Fibroblast of skin of back (primary cell): ENCODE data around the gene PDXDC1.
"Not testable (repeated sequence)": the region's sequence is repeated elsewhere in the genome, so short reads cannot be mapped to it uniquely, and the experiment has no call there.

Experiments
- DNase-seq: peaks from one replicate; pipeline ENCODE4 v3.0.0-alpha.2; 2013

The PDXDC1 gene

DNA sequence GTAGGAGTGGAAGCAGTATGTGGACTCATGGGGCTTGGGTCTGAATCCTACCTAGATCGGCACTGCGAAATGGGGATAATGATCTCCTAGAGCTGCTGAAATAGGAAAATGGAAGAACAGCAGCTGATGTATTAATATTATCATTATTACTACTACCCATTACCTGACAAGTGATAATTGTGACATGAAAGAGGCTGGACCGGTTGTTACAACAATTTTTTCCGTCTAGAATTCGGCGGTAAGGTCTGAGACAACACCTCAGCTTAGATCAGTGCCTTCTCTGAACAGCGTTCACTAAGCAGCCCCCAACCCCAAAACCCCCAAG is 533 bp upstream of the PDXDC1 start:
- DNase-seq: peak; percentile 66

DNA sequence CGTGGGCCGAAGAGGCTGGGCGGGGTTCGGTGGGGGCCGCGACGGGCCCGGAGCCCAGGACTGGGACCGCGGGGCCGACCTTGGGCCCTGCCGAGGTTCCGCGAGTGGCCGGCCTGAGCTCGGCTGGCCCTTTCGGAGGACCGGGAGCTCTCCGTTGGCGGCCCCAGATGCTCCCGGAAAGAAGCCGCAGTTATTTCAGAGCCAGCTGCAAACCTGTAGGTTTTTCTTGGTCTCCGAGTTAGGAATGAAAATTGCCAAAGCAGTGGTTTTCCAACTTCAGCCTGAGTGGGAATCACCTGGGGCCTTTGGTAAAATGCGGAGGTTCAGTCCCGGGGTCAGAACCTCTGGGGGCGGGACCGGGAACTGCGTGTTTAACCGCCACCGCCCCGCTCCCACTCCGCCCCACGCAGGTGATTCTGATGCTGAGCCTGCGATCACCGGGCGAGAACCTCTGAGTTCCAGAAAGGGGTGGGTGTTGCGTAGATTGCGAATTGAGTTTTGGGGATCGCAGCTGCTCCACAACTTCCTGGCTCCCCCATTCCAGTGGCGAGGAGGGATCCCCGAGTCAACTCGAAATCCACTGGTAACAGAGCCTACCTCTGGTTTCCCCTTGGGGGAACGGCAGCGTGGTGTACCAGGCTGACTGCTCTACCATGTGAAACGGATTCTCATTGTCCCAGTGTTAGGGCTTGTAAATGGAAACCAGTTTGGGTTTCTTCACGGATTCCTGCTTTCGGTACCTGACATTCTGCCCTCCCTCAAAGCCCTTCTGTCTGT is 780 bp downstream of the PDXDC1 start:
- DNase-seq: not testable (repeated sequence)

DNA sequence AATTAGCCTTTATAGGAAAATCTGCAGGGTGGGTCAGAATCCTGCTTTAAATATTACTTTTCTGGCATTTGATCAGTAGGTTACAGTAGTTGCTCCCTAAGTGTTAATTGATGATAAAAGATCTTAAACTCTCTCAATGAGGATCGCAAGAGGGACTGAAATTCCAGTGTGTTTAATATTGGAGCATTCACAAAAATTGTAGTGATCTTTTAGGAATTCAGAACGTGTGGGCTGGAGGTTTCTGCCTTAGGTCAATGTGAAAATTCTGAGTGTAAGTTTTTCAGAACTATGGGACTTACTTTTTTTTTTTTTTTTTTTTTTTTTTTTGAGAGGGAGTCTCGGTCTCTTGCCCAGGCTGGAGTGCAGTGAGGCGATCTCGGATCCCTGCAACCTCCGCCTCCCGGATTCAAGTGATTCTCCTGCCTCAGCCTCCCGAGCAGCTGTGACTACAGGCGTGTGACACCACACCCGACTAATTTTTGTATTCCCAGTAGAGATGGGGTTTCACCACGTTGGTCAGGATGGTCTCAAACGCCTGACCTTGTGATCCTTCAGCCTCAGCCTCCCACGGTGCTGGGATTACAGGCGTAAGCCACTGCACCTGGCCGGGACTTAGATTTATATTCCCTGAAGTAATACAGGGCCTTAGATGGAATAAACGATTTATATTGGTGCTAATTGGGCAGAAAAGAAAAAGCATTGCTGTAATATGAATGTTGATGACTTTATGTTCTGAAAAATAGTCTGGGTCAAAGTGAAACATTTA is 2.3 kb downstream of the PDXDC1 start:
- DNase-seq: not testable (repeated sequence)

DNA sequence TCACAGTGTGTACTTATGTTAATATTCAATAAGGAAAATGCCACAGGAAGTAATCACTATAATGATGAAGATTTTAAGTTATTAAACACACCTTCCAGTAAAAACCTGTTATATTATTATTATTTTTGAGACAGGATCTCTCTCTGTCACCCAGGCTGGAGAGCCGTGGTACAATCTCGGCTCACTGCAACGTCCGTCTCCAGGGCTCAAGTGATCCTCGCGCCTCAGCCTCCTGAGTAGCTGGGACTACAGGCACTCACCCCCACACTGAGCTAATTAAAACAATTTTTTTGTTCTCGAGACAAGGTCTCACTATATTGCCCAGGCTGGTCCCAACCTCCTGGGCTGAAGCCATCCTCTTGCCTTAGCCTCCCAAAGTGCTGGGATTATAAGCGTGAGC is 3.5 kb downstream of the PDXDC1 start:
- not testable (repeated sequence) for DNase-seq

DNA sequence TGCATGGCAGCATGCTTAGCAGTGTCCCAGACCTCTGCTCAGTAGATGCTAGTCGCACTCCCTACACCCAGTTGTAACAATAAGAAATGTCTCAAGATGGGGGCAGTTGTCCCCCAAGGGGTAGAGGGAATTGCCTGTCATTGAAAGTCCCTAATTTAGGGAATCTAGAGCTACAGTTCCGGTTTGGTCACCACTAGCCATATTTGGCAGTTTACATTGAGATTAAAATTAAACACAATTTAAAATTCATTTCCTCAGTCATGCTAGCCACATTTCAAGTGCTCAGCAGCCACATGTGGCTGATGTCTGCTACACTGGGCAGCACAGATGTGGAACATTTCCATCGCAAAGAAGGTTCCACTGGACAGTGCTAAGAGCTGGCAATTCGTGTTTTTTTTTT is 4.1 kb downstream of the PDXDC1 start:
- not testable (repeated sequence) for DNase-seq

DNA sequence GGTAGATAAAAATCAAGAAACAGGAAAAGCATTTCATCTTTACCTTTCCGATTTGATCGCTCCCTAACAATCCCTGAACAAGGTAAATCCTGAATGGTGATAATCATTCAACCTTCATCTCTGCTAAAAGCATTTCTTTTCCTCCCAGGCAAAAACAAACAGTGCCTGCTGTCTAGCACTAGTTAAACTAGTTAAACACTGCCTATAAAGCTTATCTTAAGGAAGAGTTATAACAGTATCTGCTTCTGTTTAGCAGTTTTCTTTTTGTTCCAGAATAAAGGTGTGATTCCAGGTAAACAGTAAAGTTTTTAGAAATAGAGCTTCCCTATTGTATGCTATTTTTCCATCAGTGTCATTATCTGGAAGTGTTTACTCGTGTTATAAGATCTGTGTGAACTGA is 6.4 kb downstream of the PDXDC1 start:
- DNase-seq: not testable (repeated sequence)

DNA sequence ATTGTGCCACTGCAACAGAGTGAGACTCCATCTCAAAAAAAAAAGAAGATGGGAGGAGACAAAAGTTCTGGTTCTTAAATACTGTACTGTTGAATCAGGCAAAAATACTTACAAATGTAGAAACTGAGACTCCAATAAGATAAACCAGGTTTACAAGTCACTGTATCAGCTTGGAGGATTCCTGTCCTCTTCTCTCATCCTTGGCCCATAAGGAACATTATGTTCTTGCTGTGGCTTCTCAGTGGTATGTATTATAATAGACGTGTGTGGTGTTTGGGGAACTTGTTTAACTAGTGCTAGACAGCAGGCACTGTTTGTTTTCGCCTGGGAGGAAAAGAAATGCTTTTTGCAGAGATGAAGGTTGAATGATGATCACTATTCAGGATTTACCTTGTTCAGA is 7.7 kb downstream of the PDXDC1 start:
- DNase-seq: not testable (repeated sequence)

DNA sequence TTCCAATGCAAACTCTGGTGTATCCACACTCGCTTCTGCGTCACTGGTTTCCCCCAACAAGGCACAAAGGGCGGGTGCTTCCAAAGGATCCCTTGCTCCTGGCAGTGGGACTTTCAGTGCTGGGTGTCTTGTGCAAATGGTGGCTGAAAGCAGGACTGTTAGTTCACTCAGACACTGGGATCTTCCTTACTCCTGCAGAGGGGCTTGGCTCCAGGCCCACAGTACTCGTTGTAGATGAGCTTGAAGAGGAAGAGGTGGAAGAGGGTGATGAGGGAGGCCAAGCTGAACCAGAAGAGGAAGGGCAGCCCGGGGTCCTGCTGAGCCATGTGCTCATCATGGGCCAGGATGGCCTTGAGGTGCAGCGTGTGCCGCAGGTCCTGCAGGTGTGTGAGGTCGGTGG is 13.3 kb downstream of the PDXDC1 start:
- not testable (repeated sequence) for DNase-seq

DNA sequence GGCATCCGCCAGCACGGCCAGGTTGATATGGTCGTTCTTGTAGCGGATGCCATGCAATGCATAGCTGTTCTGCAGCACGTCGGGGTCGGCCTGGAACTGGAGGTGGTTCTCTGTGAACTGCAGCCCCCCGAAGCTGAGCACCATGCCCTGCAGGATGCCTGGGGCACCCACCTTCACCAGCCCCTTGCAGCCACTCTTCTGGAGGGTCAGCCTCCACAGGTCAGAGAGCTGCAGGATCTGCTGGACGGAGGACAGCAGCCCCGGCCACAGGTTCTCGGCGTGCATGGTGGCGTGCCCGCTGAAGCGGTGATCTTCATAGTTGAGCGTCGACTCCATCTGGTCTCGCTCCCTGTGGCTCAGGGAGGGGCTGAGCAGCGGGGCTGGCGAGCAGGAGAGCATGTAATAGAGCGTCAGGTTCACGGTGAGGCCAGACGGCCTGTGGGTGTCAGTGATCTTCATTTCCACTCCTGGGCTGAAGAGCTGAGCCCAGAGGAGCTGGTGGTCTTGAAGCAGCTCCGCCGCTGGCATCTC is 13.9 kb downstream of the PDXDC1 start:
- not testable (repeated sequence) for DNase-seq

DNA sequence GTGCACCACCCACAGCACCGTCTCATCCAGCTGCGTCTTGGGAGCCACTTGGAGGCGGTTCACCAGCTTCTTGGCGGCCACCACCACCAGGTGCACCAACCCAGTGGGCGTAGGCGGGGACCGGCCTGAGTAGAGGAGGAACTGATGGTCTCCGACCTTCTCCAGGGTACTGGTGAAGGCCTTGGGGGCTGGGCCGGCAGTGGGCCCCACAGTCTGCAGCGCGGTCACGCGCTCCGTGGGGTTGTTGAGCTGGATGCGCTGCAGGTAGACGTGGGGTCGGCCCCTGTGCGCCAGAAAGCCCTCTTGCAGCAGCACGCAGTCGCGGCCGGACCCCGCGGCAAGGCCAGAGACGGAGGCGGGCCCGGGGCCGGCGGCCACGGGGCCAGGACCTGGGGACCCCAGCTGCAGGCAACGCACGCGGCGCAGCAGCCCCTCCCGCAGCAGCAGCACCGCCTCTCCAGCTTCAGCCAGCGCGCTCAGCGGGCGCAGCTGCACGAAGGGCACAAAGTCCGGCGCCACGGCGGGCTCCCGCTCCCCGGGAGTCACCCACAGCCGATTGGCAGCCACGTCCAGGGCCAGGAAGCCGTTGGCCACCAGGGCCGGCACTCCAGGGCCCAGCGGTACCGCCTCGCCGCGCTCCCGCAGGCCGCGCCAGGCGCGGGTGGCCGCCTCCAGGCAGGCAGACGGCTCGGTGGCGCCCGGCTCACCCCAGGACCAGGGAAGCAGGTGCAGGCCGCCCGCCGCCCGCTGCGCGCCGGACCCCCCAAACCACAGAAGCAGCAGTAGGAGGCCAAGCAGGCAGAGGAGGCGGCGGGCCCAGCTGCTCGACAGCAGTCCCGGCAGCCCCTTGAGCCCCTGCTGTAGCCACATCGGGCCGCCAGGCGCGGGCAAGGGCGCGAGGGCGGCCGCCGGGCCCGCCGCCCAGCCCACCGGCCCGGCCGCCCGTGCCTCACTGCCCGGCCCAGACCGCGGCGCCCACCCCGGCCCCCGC is 14.8 kb downstream of the PDXDC1 start:
- not testable (repeated sequence) for DNase-seq

DNA sequence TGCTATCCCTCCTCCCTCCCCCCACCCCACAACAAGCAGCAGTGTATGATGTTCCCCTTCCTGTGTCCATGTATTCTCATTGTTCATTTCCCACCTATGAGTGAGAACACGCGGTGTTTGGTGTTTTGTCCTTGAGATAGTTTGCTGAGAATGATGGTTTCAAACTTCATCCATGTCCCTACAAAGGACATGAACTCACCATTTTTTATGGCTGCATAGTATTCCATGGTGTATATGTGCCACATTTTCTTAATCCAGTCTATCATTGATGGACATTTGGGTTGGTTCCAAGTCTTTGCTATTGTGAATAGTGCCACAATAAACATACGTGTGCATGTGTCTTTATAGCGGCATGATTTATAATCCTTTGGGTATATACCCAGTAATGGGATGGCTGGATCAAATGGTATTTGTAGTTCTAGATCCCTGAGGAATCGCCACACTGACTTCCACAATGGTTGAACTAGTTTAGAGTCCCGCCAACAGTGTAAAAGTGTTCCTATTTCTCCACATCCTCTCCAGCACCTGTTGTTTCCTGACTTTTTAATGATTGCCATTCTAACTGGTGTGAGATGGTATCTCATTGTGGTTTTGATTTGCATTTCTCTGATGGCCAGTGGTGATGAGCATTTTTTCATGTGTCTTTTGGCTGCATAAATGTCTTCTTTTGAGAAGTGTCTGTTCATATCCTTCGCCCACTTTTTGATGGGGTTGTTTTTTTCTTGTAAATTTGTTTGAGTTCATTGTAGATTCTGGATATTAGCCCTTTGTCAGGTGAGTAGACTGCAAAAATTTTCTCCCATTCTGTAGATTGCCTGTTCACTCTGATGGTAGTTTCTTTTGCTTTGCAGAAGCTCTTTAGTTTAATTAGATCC is 18.7 kb downstream of the PDXDC1 start:
- not testable (repeated sequence) for DNase-seq

DNA sequence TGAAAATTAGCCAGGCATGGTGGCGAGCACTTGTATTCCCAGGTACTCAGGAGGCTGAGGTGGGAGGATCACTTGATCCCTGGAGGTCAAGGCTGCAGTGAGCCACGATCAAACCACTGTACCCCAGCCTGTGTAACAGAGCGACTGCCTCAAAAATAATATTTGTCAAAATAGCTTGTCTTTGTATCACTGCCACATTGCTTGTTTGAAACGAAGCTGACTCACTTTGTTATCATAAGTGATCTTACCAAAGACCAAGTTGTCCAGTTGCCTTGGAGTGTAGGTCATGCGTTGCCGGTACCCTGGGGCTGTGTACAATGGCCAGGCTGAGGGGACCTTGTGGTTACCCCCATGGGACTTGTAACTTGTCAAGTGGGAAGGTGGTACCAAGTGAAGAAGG is 21.9 kb downstream of the PDXDC1 start:
- peak; percentile 57 for DNase-seq

DNA sequence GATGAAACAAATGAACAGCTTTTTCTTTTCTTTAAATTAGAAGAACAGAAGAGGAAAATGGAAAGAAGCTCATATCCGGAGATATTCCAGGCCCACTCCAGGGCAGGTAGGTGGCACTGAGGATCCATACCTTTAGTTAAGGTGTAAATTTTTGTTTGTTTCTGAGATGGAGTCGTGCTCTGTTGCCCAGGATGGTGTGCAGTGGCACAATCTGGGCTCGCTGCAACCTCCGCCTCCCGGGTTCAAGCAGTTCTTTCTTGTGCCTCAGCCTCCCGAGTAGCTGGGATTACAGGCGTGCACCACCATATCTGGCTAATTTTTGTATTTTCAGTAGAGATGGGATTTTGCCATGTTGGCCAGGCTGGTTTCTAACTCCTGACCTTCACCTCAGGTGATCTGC is 23.5 kb downstream of the PDXDC1 start:
- DNase-seq: not testable (repeated sequence)

DNA sequence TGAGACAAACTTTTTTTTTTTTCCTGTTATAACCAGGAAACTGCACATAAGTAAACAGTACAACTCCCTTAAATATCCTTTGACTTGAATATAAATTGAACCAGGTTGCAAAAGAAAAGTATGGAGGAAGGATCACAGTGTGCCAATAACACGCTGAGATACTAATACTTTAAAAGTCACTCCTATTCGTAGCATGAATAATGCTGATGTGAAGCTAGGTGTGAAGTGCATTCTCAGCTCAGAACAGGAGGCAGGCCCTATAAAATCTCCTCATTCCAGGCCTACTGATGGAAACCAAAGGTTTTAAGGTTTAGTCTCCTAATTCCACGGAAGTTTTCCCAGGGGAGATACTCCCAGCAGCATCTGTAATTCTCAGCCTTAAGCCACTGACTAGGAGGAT is 25.0 kb downstream of the PDXDC1 start:
- DNase-seq: not testable (repeated sequence)

DNA sequence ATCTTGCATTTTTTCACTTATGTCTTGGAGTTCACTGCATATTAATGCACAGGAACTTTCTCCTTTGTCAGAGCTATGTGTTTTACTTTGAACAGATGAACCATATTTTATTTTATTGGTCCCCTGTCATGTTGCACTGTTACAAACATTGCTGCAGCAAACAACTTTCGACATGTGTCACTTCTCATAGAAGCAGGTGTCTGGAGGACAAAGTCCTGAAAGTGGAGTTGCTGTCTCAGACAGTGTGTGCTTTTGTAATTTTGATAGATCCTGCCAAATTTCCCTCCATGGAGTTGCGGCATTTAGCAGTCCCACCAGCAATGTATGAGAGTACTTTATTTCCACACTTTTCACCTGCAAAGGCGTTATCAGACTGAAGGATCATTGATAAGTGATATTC is 27.6 kb downstream of the PDXDC1 start:
- DNase-seq: not testable (repeated sequence)

DNA sequence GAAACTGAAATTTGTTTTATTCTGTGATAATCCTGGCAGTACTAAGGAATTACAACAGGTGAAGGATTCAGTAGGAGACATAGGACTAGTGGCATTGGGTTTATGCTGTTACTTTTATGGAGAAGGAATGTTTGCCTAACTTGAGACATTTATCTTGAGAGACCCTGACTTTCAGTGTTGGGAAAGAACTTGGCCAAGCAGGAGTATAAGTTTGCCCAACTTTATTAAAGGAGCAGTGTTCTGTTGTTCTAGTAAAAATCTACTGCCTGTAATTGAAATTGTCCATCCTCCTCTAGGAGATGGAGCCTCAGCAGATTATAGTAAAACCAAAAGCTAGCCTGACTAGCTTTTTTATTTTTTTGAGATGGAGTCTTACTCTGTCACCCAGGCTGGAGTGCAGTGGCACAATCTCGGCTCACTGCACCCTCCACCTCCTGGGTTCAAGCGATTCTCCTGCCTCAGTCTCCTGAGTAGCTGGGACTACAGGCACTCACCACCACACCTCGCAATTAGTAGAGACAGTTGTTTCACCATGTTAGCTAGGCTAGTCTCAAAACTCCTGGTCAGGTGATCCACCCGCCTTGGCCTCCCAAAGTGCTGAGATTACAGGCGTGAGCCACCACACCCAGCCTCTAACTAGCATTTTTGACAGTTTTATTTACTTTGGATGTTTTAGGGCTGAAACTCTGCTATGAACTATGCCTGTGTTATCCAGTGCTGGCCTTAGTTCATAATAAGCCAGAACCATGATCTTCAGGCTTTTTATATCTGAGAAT is 30.7 kb downstream of the PDXDC1 start:
- DNase-seq: not testable (repeated sequence)

DNA sequence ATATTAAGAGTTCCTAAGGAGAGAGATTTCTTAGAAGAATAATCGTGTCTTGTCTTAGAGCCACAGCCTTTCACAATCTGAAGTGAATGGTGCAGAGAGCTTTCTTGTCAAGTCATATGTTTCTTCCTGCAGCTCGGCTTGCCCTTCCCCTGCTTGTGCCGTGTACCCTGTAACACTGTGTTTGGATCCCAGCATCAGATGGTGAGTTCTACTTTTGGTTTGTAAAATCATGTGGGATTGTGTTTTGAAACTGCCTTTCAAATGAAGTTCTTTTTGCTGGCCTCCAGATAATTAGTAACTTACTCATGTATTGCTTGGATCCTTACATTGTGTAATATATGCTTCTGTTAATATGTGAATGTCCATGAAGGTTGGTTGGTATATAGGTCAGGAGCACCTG is 33.8 kb downstream of the PDXDC1 start:
- DNase-seq: not testable (repeated sequence)

DNA sequence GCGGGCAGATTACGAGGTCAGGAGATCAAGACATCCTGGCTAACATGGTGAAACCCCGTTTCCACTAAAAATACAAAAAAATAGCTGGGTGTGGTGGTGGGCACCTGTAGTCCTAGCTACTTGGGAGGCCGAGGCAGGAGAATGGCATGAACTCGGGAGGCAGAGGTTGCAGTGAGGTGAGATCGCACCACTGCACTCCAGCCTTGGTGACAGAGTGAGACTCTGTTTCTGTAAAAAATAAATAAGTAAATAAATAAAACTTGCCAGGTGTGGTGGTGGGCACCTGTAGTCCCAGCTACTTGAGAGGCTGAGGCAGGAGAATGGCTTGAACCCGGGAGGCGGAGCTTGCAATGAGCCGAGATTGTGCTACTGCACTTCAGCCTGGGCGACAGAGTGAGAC is 38.1 kb downstream of the PDXDC1 start:
- not testable (repeated sequence) for DNase-seq

DNA sequence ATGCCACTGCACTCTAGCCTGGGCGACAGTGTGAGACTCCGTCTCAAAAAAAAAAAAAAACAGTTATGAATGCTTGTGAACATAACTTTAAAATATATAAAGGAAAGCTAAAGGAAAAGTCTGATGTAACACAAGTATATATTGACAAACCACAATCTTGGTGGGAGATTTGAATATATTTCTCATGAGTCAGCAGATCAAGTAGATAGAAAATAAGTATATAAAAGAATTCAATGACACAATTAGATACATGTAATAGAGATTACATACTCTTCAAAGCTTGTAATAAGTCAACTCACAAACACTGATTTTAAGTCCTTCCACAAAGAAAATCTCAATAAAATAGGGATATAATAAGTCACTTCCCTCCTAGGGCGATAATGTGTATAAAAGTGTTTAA is 40.8 kb downstream of the PDXDC1 start:
- not testable (repeated sequence) for DNase-seq

DNA sequence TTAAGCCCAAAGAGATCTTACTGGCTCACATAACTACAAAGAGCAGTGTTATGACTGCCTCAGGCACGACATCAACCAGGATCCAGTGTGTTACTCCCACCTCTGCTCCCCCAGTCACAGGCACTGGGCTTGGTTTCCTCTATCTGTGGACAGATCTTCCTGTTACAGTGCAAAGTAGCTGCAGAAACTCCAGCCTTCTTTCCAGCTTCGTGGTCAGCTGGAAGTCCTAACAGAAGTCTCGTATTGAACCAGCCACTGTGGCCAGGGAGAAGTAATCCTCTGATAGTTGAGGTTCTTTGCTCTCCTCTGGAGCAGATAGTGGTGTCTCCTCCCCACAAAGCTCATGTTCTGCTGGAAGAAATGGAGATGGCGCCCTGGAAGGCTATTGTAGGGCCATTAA is 41.5 kb downstream of the PDXDC1 start:
- DNase-seq: peak; percentile 24
